ENCODE results near the gene PCDHB9. TPM values are rescaled to one million over a fixed set of nuclear protein-coding genes. Genes with fewer than 3 reads are reported as not detected.

PCDHB9 gene
- total and polyA plus RNA-seq, 2 of the 8 experiments (the other 6 are each of a cell fraction or from before 2014, with no cell fraction given): 0.68 to 1.6 TPM

DNA sequence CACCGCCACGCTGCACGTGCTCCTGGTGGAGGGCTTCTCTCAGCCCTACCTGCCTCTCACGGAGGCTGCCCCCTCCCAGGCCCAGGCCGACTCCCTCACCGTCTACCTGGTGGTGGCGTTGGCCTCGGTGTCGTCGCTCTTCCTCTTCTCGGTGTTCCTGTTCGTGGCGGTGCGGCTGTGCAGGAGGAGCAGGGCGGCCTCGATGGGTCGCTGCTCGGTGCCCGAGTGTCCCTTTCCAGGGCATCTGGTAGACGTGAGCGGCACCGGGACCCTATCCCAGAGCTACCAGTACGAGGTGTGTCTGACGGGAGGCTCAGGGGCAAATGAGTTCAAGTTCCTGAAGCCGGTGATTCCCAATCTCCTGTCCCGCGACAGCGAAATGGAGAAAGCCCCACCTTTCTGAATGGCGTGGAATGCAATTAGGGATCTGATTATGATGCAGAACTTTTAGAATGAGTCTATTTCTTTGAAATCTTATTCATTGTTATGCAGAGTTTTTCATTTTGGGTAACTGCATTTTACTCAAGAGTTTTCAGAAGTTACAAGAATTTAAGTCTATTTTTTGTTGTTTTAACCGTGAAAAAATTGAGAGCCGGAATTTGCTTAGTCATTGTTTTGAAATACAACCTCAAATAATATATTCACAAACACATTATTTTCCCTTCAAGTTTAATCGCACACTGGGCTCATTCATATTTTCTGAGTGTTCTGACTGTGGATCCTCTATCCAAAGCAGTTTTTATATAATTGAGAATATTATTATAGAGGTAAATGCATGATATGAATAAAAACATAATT lies 49.8 kb downstream of the PCDHB9 start:
- POLR2A ChIA-PET (ENCODE audit: partially characterized antibody): no interaction called here
- DNase-seq (ENCODE audit: low read depth in 1 of 2, low spot score in 2 of 2) (no peak), FAIRE-seq (no peak)
- no peak overlapping the region for H3K27ac ChIP-seq (ENCODE audit: low read depth, low read length)
- no peaks in the 10 kb centered on the region for H3K79me2 ChIP-seq (ENCODE audit: control insufficient read depth in 1 of 2, insufficient read depth in 2 of 2, low read length in 2 of 2)
- no peak overlapping the region for H3K14ac ChIP-seq (ENCODE audit: insufficient read length)
- no peak overlapping the region for H4K91ac ChIP-seq (replicated peaks; ENCODE audit: insufficient read length, low read length)
- no peaks in the 10 kb centered on the region; the same call in 1 of the 2 replicates for H3K23me2 ChIP-seq (ENCODE audit: low read depth, low read length)
- no peaks in the 10 kb centered on the region for H3K27me3 ChIP-seq (replicated peaks in 1 of 4; ENCODE audit: control insufficient read depth in 3 of 4, extremely low read depth in 1 of 4, insufficient read depth in 3 of 4, low read length in 3 of 4)
- H4K5ac ChIP-seq (ENCODE audit: insufficient read length, low read depth, low read length): no peak overlapping the region
- H3K36me3 ChIP-seq (ENCODE audit: control insufficient read depth in 2 of 4, insufficient read depth in 4 of 4, low read length in 3 of 4): peaks cover 0 to 6% (median 0%) of the 10 kb centered on the region in 4 experiments; a peak in 1 of 8 replicates
- H3K79me1 ChIP-seq (ENCODE audit: low read depth, low read length): no peaks in the 10 kb centered on the region
- no peak overlapping the region for H2AK5ac ChIP-seq (ENCODE audit: low read depth, low read length)
- H2BK5ac ChIP-seq (ENCODE audit: low read depth, low read length): no peak overlapping the region
- H2AFZ ChIP-seq (ENCODE audit: low read length): no peak overlapping the region
- H2BK120ac ChIP-seq (replicated peaks; ENCODE audit: low read depth, low read length): no peak overlapping the region
- CTCF ChIA-PET (ENCODE audit: partially characterized antibody): interaction anchor here (0.6 to 1.9 kb wide), 4 partner anchors 37 to 327 kb away, joined by 3 to 7 read pairs (median 6); partner anchors contain the start of genes PCDHB11 and TAF7
- H3K9me3 ChIP-seq (ENCODE audit: insufficient read depth in 2 of 2, low read depth in 1 of 2, low read length in 1 of 2): peaks cover 16 to 33% of the 10 kb centered on the region in 2 experiments
- H2BK15ac ChIP-seq (ENCODE audit: low read length): no peak overlapping the region
- H2BK20ac ChIP-seq (ENCODE audit: low read length): no peak overlapping the region
- H2BK12ac ChIP-seq (ENCODE audit: low read depth, low read length): no peak overlapping the region
- H3K4me3 ChIP-seq (ENCODE audit: extremely low read depth in 1 of 4, insufficient read depth in 2 of 4, low read depth in 3 of 4, low read length in 4 of 4): no peak overlapping the region
- H3K4me1 ChIP-seq (replicated peaks in 1 of 4; ENCODE audit: control insufficient read depth in 3 of 4, insufficient read depth in 4 of 4, low read length in 3 of 4): no peaks in the 10 kb centered on the region
- no peaks in the 10 kb centered on the region for H4K20me1 ChIP-seq (replicated peaks in 1 of 2; ENCODE audit: control insufficient read depth in 1 of 2, insufficient read depth in 2 of 2, low read length in 2 of 2)
- WGBS, 2 experiments (ENCODE audit: extremely low coverage in 1 of 2, insufficient coverage in 1 of 2, insufficient read length in 1 of 2, insufficient replicate concordance in 2 of 2, low coverage in 1 of 2, low lambda C conversion rate in 2 of 2, missing lambda C conversion rate in 1 of 2): 85% methylated on average over 12 of the region's 32 CpGs; no CpG with 5 or more reads in 1 of the 2 experiments
- H3K56ac ChIP-seq (replicated peaks; ENCODE audit: insufficient read length, low read depth, low read length): no peak overlapping the region
- H4K8ac ChIP-seq (ENCODE audit: extremely low read depth, insufficient read depth, low read length): no peak overlapping the region
- H3K18ac ChIP-seq (ENCODE audit: extremely low read depth, low read length): no peak overlapping the region
- H3K9ac ChIP-seq (replicated peaks in 1 of 4; ENCODE audit: extremely low read depth in 1 of 4, low read depth in 3 of 4, low read length in 3 of 4): no peak overlapping the region
- H3K4ac ChIP-seq (replicated peaks; ENCODE audit: insufficient read length, low read depth, low read length): no peak overlapping the region
- no peak overlapping the region for H3K23ac ChIP-seq (ENCODE audit: insufficient read length)
- H3K4me2 ChIP-seq (ENCODE audit: insufficient read depth in 1 of 2, low read depth in 2 of 2, low read length in 2 of 2): no peak overlapping the region
- TF ChIP-seq CHD2 (IDR thresholded peaks at IDR 0.05; ENCODE audit: low read length) (no peak), CTBP2 (IDR thresholded peaks at IDR 0.05; ENCODE audit: borderline replicate concordance, insufficient read depth, insufficient read length, low read length) (no peak), RAD21 (IDR thresholded peaks at IDR 0.05 in 1 of 2, conservative IDR thresholded peaks at IDR 0.05 in 1 of 2; ENCODE audit: low read depth in 2 of 2, low read length in 2 of 2) (no peak)
